SHP77 treated with DMSO at 0.1 percent for 48 hours (cell line): ENCODE results near the gene DNAJC30.
"Not testable (repeated sequence)": the region's sequence is repeated elsewhere in the genome, so short reads cannot be mapped to it uniquely, and the experiment has no call there.

Experiments
- DNase-seq: peaks from one replicate; lab custom pipeline; 2025; lab: John Stamatoyannopoulos, UW

Gene DNAJC30

DNA sequence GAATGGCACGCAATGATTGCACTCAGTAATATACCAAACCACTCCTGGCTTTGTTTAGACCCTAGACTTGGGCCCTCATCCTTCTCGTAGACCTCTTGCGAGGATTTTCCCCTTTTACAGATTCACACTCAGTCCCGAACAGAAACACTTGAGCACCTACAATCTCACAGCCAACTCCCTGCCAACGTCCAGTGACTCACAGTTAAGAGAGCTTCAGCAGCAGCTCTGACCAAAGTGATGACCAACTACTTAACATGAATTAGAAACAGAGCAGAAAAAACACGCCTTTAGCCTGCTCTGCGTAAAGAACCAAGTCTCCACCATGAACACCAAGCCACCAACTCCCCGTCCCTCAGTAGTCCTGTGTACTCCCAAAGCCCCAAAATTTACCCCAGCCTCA lies 2.2 kb downstream of the DNAJC30 start:
- DNase-seq, result no peak

DNA sequence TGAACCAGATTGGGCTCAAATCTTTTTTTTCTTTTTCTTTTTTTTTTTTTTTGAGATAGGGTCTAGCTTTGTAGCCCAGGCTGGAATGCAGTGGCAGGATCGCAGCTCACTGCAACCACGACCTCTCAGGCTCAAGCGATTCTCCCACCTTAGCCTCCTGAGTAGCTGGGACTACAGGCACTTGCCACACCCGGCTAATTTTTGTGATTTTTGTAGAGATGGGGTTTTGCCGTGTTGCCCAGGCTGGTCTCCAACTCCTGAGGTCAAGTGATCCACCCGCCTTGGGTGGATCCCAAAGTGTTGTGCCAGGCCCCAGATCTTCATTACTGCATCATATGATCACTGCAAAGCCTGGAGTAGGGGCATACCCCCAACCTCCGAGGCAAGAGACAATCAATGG lies 2.8 kb downstream of the DNAJC30 start:
- DNase-seq, result no peak

DNA sequence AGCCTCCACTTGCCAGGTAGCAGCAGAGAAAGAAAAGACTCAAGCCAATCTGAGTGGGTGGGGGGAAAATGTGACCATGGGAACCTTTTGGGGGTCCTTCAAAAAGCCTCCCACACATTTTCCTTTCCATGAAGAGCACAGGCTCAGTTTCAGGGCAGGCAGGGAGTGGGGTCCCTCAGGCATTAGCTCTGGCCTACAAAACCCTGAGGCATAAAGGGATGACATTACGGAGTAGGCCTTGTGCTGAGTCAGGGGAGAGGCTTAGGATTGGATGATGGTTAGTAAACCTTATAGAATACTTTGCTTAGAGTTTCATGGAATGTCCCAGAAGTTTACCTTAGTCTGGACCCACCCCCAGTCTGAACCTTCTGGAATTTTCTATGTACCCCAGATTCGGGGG lies 3.5 kb downstream of the DNAJC30 start:
- no peak for DNase-seq

DNA sequence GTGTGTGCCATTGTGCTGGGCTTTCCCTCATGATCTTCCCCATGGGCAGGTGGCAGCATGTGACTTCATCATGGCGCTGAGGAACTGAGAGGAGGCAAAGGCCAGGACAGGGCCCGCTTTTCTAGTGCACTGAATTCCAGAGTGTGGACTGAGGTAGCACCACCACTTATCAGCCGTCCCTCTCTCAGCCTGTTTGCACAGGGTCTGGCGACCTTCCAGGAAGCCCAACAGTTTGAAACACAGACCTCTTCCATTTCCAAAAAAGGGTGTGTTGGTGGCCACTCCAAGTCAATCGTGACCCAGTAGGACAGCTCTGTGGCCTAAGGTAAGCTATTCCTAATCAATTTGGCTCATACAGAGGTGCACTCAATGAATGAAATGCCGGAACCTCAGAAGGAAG lies 4.4 kb downstream of the DNAJC30 start:
- DNase-seq, result no peak

DNA sequence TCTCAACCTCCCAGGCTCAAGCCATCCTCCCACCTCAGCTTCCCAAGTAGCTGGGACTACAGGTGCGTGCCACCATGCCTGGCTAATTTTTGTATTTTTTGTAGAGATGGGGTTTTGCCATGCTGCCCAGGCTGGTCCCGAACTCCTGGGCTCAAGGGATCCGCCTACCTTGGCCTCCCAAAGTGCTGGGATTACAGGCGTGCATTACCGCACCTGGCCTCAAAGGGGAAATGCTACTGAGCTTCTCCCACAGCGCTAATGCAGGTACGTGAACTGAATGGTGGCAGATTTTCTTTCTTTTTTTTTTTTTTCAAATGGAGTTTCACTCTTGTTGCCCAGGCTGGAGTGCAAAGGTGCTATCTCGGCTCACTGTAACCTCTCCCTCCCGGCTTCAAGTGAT lies 7.2 kb downstream of the DNAJC30 start:
- DNase-seq, result not testable (repeated sequence)

DNA sequence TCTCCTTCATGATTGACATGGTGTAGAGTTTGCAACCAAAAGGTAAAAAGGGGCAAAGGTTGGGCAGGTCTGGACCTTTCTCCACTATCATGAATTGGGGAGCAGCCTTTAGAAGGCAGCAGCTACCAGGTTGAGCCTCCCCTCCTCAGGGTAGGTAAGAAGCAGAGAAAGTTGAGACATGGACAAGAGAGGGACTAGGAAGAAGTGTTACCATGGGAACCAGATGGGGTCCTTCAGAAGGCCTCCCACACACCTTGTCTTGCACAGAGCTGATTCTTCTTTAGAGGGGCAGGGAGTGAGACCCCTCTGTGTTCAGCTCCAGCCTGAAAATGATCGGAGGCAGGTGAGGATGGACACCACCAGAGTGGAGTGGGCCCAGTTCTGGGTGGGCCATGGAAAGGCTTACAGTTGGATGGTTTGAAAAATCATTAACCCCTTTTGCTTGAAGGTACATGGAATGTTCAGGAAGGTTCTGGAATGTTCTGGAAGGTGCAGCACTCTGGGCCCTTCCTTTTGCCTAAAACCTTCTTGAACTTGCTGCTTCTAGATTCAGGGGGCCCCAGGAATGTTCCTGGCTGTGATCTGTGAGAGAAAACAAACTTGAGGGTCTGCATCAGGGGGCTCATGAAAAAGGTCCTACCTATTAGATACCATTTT lies 8.7 kb downstream of the DNAJC30 start:
- DNase-seq, result no peak

DNA sequence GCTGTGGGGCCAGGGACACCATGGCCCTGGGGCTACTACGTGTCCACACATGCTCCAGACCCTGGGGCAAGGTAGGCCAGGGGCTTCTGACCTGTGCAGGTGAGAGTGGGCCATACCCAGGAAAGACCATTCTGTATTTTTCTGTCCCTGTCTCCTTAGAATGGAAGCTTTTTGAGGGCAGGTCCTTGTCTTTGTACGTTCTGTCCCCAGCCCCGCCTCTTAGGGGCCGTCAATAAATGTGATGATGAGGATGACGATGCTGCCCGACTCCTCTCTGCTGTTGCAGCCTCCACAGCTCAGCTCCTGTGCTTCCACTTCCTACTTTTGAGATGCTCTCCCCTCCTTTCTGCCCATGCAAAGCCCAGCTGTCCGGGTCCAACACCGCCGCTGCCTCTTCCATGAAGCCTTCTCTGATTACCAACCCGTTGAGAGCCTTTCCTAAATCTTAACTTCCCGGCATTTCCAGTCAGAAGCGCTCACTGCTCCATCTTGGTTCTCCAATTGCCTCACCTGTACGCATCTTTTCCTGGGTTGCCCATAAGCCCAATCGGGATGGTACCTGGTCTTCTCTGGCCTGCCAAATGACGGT lies 11.3 kb downstream of the DNAJC30 start:
- DNase-seq, result no peak

DNA sequence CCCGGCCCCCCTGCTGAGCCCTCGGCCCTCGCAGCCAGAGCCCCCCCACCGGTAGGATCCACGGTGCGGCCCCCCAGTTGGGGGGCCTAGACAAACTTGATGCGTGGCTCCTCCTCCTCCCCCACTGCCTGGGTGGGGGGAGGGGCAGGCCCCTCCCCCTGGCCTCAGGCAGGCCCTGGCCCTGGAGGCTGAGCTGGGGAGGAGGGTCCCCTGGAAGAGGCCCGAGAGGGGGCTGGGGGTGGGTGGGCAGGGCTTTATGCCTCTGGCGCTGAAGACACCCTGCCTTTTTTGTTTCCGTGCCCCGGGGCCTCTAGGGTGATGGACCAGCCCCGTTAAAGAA lies 12.0 kb downstream of the DNAJC30 start:
- DNase-seq, result no peak

DNA sequence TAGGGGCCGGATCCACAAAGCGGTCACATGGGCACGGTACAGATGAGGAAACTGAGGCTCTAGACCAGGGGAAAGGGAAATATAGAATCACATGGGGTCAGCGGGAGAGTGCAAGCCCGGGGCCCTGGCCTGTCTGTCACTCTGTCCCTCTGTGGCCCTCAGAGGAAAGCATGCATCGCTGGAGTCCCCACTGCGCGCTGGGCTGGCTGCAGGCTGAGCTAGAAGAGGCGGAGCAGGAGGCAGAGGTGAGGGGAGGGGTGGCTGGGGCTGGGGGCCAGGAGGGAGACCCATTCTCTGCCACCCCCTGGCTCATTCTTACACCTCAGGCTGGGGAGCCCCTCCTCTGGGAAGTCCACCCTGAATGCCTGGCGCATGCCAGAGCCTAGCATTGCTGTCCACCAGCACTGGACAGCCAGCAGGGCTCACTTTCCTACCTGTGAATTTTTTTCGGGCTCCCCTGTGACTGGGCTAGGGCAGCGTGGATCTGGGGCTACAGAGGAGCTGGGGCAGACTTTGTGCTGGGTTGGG lies 13.3 kb downstream of the DNAJC30 start:
- DNase-seq, result no peak

DNA sequence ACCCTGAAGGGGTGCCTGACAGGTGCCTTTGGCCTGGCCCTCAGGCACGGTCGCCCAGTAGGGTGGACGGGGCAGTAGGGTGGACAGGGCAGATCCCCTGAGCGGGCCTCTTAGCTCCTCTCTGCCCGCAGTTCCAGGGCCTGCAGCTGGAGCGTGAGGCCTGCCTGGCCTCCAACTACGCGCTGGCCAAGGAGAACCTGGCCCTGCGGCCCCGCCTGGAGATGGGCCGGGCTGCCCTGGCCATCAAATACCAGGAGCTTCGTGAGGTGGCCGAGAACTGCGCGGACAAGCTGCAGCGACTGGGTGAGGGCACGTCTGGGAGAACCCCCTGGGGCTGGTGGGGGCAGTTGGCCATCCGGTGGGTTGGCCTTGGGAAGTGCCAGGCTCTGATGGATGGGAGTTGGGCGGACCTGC lies 14.0 kb downstream of the DNAJC30 start:
- no peak for DNase-seq

DNA sequence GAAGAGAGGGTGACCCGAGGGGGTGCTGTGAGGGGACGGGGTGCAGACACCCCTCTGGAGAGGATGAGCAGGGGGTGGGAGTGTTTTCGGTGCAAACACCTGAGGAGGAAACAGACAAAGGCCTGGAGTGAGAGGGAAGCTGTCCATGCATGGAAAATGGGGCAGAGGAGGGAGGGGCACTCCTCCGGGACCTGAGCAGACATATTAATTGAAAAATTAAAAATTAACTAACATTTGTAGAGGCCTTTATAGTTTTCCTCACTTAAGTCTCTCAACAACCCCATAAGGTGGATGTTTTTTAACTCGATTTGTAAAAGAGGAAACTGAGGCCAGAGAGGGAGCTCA lies 14.4 kb downstream of the DNAJC30 start:
- no peak for DNase-seq

DNA sequence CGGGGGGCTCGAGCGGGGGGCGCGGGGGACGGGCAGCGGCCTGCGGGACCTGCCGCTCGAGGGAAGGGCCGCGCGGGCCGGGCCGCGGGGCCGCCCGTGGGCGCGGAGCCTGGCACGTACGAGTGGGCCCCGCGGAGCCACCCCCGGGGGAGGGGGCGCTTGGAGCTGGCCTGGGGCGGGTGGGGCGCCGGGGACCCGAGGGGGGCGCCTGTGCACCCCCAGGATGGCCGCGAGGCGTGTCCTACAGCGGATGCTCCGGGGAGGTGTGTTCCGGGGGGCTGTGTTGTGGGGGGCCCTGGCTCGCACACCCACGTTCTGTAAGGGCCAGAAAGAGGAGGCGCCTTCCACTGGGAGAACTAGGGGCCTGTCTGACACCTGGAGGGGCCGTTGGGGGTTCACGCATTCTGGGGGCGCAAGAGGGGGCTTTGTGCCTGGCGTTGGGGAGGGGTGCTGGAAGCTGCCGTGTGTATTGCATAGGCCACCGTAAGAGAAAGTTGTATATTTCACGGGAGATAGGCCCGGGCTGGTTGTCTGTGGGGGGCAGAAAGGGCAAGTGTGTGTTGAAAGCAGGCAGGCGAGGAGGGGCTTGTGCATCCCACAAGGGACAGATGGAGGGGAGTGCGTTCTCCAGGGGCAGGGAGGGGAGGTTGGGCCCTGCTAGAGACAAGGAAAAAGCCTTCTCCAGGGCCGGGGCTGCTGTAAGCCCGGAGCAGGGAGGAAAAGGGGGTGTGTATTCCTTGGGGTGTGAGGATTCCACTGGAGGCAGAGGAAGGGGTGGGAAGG lies 15.0 kb downstream of the DNAJC30 start:
- no peak for DNase-seq

DNA sequence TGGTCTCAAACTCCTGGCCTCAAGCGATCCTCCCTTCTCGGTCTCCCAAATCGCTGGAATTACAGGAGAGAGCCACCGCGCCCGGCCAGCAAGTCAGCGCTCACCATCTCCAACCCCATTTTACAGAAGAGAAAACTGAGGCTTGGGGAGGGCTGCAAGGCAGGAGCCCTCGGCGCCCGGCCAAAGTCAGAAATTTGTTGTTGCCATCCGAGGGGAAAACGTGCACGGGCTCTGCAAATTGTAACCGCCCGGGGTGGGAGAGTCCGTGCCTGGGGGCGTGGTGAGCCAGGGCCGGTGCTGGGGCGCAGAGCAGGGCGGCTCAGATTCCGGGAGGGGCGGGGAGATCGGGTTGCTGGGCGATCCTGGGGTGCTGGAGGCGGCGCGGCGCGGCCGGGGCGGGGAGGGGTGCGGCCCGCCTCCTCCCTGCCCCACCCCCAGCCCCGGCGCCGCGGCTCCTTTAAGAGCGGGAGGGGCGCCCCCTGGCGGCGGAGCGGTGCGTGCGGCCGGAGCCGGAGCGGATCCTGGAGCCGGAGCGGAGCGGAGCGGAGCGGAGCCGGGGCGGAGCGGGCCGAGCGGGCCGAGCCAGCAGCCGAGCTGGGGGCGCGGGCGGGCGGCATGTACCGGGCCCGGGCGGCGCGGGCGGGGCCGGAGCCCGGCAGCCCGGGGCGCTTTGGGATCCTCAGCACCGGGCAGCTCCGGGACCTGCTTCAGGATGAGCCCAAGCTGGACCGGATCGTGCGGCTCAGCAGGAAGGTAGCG lies 15.7 kb downstream of the DNAJC30 start, which contains the start of gene VPS37D:
TSS of gene VPS37D (plus strand) at position 488 of the 759 bp plus-strand sequence. CDS start at position 616, 128 bp downstream.
- no peak for DNase-seq

DNA sequence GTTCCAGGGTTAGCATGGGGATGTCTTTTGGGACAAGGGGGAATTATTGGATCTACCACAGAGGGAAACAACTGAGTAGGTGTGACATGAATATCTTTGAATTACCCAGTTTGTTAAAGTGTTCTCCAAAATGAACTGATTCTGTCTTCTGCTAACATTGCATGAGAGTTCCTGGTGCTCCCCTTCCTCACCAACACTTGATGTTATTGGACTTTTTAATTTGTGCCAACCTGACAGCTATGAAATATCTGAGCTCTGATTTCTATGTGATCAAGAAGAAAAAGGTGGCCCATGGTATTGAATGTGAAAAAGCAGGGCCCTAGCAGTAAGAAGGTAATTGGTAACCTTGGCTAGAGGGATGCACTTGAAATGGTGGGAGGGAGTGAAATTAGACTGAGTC lies 20.2 kb downstream of the DNAJC30 start:
- DNase-seq, result no peak

DNA sequence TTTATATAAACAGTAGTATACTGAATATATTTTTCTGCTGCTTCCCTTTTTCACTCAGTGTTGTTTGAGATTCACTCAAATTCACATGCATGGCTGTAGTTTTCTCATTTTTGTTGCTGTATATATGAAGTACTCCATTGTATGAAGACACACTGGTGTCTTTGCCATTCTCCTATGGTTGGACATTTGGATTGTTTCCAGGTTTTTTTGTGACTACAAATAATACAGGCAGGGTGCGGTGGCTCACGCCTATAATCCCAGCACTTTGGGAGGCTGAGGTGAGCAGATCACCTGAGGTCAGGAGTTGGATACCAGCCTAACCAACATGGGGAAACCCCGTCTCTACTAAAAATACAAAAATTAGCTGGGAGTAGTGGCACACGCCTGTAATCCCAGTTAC lies 22.7 kb downstream of the DNAJC30 start:
- DNase-seq, result not testable (repeated sequence)

DNA sequence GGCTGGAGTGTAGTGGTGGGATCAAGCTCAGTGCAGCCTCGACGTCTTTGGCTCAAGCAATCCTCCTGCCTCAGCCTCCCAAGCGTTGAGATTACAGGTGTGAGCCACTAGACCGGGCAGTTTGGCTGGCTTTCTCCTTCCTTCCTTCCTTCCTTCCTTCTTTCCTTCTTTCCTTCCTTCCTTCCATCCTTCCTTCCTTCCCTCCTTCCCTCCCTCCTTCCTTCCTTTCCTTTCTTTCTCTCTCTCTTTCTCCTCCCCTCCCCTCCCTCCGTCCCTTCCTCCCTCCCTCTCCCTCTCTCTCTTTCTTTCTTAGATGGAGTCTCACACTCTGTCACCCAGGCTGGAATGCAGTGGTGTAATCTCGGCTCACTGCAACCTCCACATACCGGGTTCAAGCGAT lies 23.3 kb downstream of the DNAJC30 start:
- DNase-seq, result no peak

DNA sequence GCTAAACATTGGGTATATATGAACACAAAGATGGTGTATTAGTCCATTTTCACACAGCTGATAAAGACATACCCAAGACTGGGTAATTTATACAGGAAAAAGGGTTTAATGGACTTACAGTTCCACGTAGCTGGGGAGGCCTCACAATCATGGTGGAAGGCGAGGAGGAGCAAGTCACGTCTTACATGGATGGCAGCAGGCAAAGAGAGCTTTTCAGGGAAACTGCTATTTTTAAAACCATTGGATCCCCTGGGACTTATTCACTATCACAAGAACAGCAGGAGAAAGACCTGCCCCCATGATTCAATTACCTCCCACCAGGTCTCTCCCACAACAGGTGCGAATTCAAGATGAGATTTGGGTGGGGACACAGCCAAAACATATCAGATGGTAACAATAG lies 27.9 kb downstream of the DNAJC30 start:
- DNase-seq, result not testable (repeated sequence)

DNA sequence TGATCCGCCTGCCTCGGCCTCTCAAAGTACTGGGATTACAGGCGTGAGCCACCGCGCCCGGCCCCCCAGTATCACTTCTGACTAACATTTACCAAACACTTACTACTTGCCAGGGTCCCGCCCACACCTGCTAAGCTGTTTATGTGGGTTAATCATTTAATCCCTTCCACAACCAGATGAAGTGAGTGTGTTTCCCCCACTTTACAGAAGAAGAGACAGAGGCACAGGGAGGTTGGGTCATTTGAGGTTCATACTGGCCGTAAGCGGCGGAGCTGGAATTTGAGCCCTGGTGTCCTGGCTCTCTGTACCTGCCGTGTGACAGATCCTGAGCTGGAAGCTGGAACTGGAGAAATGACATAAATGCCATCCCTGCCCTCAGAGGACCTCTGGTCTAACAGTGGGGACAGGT lies 30.7 kb downstream of the DNAJC30 start:
- no peak for DNase-seq

DNA sequence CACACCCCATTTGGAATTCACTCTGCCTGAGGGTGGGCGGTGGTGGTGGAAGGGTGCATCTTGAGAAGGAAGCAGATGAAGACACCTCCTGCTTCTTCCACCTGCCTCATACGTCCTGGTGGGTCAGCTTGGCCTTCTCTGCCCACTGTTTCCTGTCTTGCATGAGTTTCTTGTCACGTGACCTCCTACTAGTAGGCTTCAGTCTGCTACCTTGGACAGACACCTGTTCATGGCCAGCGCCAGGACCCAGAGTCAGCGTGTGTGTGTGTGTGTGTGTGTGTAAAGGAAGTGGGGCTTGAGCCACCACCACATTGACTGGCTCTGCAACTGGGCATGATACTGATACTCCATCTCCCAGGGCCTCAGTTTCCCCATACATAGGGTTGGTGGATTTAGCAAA lies 32.7 kb downstream of the DNAJC30 start:
- DNase-seq, result no peak

DNA sequence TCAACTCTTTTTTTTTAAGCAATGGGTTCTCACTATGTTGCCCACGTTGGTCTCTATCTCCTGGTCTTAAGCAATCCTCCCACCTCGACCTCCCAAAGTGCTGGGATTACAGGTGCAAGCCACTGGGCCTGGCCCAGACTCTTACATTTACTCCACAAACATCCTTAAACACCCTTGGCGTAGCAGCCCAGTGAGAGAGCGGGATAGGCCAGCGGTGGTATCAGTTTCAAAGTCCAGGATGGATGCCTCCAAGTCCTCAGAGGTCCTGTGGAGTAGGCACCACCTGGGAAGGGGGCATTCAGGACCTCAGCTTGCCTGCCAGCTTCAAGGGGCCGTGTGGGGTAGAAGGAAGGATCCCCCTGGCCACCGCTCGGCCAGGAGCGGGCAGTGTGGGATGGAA lies 33.7 kb downstream of the DNAJC30 start:
- no peak for DNase-seq

DNA sequence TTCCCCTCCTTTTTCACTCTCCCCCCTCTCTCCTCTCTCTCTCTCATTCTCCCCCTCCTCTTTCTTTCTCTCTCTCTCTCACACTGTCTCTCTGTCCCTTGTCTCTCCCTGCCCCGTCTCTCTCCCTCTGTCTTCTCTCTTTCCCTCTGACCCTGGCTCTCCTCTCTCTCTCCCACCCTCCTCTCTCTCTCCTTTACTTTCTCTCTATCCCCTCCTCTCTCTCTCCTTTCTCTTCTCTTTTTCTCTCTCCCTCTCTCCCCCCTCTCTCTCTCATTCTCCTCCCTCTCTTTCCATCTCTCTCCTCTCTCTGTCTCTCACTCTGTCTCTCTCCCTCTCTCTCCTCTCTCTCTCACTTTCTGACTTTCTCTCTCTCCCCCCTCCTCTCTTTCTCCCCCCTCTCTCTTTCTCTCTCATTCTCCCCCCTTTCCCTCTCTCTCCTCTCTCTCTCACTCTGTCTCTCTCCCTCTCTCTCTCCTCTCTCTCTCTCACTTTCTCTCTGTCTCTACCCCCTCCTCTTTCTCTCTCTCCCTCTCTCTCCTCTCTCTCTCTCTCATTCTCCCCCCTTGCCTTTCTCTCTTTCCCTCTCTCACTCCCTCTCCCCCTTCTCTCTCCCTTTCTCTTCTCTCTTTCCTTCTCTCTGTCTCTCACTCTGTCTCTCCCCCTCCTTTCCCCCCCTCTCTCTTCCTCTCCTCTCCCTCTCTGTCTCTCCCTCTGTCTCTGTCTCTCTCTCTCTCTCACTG lies 34.5 kb downstream of the DNAJC30 start:
- no peak for DNase-seq
